H9 (cell line): Measurements from ENCODE around the gene S1PR2. TPM values are rescaled to one million over a fixed set of nuclear protein-coding genes. Genes with fewer than 3 reads are reported as not detected.

Experiments
- DNase-seq: peaks from one replicate; pipeline ENCODE4 v3.0.0-alpha.2; 2017
- H2AFZ ChIP-seq: one replicate; pipeline ENCODE4 v1.6.1; 2013; ENCODE audit warnings: mild to moderate bottlenecking, low read length, control low read depth, moderate library complexity
- H2AK5ac ChIP-seq: 2 replicates; pipeline ENCODE4 v1.6.1; 2013; ENCODE audit warnings: low read length, control low read depth, mixed read lengths; ENCODE audit not compliant: insufficient read length
- H2BK120ac ChIP-seq: one replicate; pipeline ENCODE4 v1.6.1; 2013; ENCODE audit warnings: low read depth, mild to moderate bottlenecking, low read length, control low read depth, inconsistent platforms; ENCODE audit not compliant: poor library complexity, severe bottlenecking
- H2BK12ac ChIP-seq: 2 replicates; pipeline ENCODE4 v1.6.1; 2013; ENCODE audit warnings: low read length, control low read depth, mixed read lengths, low read depth; ENCODE audit not compliant: insufficient read length
- H2BK15ac ChIP-seq: 2 replicates; pipeline ENCODE4 v1.6.1; 2013; ENCODE audit warnings: low read depth, low read length, control low read depth
- H2BK20ac ChIP-seq: one replicate; pipeline ENCODE4 v1.6.1; 2013; ENCODE audit warnings: low read depth, mild to moderate bottlenecking, low read length, control low read depth, inconsistent platforms; ENCODE audit not compliant: poor library complexity, severe bottlenecking
- H2BK5ac ChIP-seq: 2 replicates; pipeline ENCODE4 v1.6.1; 2013; ENCODE audit warnings: low read length, control low read depth, mixed read lengths; ENCODE audit not compliant: insufficient read length
- H3K14ac ChIP-seq: 2 replicates; pipeline ENCODE4 v1.6.1; 2013; ENCODE audit warnings: low read length, control low read depth; ENCODE audit not compliant: insufficient read depth
- H3K18ac ChIP-seq: 2 replicates; pipeline ENCODE4 v1.6.1; 2013; ENCODE audit warnings: low read depth, mild to moderate bottlenecking, mixed read lengths, low read length, control low read depth; ENCODE audit not compliant: insufficient read length
- H3K23ac ChIP-seq: 2 replicates; pipeline ENCODE4 v1.6.1; 2013; ENCODE audit warnings: low read length, control low read depth, mixed read lengths, low read depth; ENCODE audit not compliant: insufficient read length
- H3K23me2 ChIP-seq: 2 replicates; pipeline ENCODE4 v1.6.1; 2013; ENCODE audit warnings: low read depth, mild to moderate bottlenecking, mixed read lengths, low read length, control low read depth; ENCODE audit not compliant: insufficient read length, poor library complexity, severe bottlenecking
- H3K27ac ChIP-seq: 2 replicates; pipeline ENCODE4 v1.5.1; 2013; ENCODE audit warnings: low read length, control low read depth, mixed read lengths, low read depth; ENCODE audit not compliant: insufficient read length
- H3K27me3 ChIP-seq: 2 replicates; pipeline ENCODE4 v1.6.1; 2013; ENCODE audit warnings: low read length, control low read depth, inconsistent platforms; ENCODE audit not compliant: insufficient read depth
- H3K4ac ChIP-seq: 2 replicates; pipeline ENCODE4 v1.6.1; 2013; ENCODE audit warnings: low read depth, mild to moderate bottlenecking, control low read depth, inconsistent platforms, low read length, moderate library complexity
- H3K4me1 ChIP-seq: 2 replicates; pipeline ENCODE4 v1.6.1; 2013; ENCODE audit warnings: low read length, control low read depth, inconsistent platforms; ENCODE audit not compliant: insufficient read depth
- H3K4me2 ChIP-seq: 2 replicates; pipeline ENCODE4 v1.6.1; 2013; ENCODE audit warnings: low read length, control low read depth, mixed read lengths; ENCODE audit not compliant: insufficient read length, insufficient read depth
- H3K56ac ChIP-seq: 2 replicates; pipeline ENCODE4 v1.6.1; 2013; ENCODE audit warnings: low read depth, mild to moderate bottlenecking, mixed read lengths, low read length, control low read depth; ENCODE audit not compliant: insufficient read length
- H3K79me1 ChIP-seq: 2 replicates; pipeline ENCODE4 v1.6.1; 2013; ENCODE audit warnings: low read depth, mild to moderate bottlenecking, moderate library complexity, low read length, control low read depth, inconsistent platforms; ENCODE audit not compliant: insufficient read depth, poor library complexity, severe bottlenecking
- H3K79me2 ChIP-seq: 2 replicates; pipeline ENCODE4 v1.6.1; 2013; ENCODE audit warnings: low read length, control low read depth, inconsistent platforms; ENCODE audit not compliant: insufficient read depth
- H3K9ac ChIP-seq: 2 replicates; pipeline ENCODE4 v1.6.1; 2013; ENCODE audit warnings: low read length, control low read depth, mixed read lengths; ENCODE audit not compliant: insufficient read length; ENCODE audit errors: extremely low read depth
- H3K9me3 ChIP-seq: one replicate; pipeline ENCODE4 v1.6.1; 2013; ENCODE audit warnings: low read depth, low read length, inconsistent platforms; ENCODE audit not compliant: control insufficient read depth
- H3T11ph ChIP-seq: one replicate; pipeline ENCODE4 v1.6.1; 2013; ENCODE audit warnings: mild to moderate bottlenecking, low read length, control low read depth, inconsistent platforms
- H4K20me1 ChIP-seq: one replicate; pipeline ENCODE4 v1.6.1; 2013; ENCODE audit not compliant: control insufficient read depth, insufficient read length, insufficient read depth
- H4K5ac ChIP-seq: 2 replicates; pipeline ENCODE4 v1.6.1; 2013; ENCODE audit warnings: low read depth, mild to moderate bottlenecking, mixed read lengths, low read length, control low read depth; ENCODE audit not compliant: insufficient read length
- H4K8ac ChIP-seq: replicated peaks from 2 replicates; pipeline ENCODE4 v1.6.1; 2013; ENCODE audit warnings: low read length, control low read depth, mixed read lengths, low read depth; ENCODE audit not compliant: insufficient read length
- H4K91ac ChIP-seq: 2 replicates; pipeline ENCODE4 v1.6.1; 2013; ENCODE audit warnings: low read depth, mild to moderate bottlenecking, moderate library complexity, mixed read lengths, low read length, control low read depth; ENCODE audit not compliant: insufficient read length
- H3K27ac Mint-ChIP-seq, 3 experiments: 2 replicates in 2 of 3; 3 replicates in 1 of 3; pipeline ENCODE4 v1.8.0; 2020 to 2021; ENCODE audit warnings: mixed read lengths in 3 of 3, mild to moderate bottlenecking in 1 of 3, moderate library complexity in 1 of 3
- H3K27me3 Mint-ChIP-seq: 2 replicates; pipeline ENCODE4 v1.8.0; 2021; ENCODE audit warnings: low read depth, mild to moderate bottlenecking, moderate library complexity, mixed read lengths
- H3K36me3 Mint-ChIP-seq, 3 experiments: 2 replicates in 2 of 3; 3 replicates in 1 of 3; pipeline ENCODE4 v1.8.0; 2020 to 2021; ENCODE audit warnings: low read depth in 3 of 3, mixed read lengths in 3 of 3; ENCODE audit not compliant: insufficient read depth in 1 of 3
- H3K4me1 Mint-ChIP-seq, 2 experiments: 2 replicates each; pipeline ENCODE4 v1.8.0; 2020; ENCODE audit warnings: mixed read lengths in 2 of 2
- H3K4me3 Mint-ChIP-seq, 2 experiments: 2 replicates in 1 of 2; 3 replicates in 1 of 2; pipeline ENCODE4 v1.8.0; 2020 to 2021; ENCODE audit warnings: mild to moderate bottlenecking in 2 of 2, mixed read lengths in 2 of 2, moderate library complexity in 1 of 2
- H3K9me3 Mint-ChIP-seq, 2 experiments: 2 replicates in 1 of 2; 3 replicates in 1 of 2; pipeline ENCODE4 v1.8.0; 2020; ENCODE audit warnings: mild to moderate bottlenecking in 2 of 2, mixed read lengths in 2 of 2, moderate library complexity in 1 of 2
- CTCF ChIP-seq: fragments of 200-600 bp; sonication (generic); conservative IDR thresholded peaks from 3 replicates; pipeline ENCODE4 v1.8.0; 2021; ENCODE audit warnings: antibody characterized with exemption, mild to moderate bottlenecking
- WGBS: extraction: QIAGEN DNeasy Blood & Tissue Kit; methylation state at CpG from one replicate; pipeline ENCODE4 v1.1.7; 2013; ENCODE audit warnings: missing lambda C conversion rate, low lambda C conversion rate, mixed read lengths; ENCODE audit not compliant: insufficient read length; ENCODE audit errors: extremely low coverage; 5-methylcytosine and 5-hydroxymethylcytosine counted together
- total RNA-seq: library from RNA; stranded (reverse); gene quantifications from 2 replicates; pipeline ENCODE4 v1.2.1, GENCODE V29; 2021

The S1PR2 gene
- total RNA-seq, 1 experiment from 2014 or later = 11.5 TPM

GRCh38 chr19:10219678-10220077 lies 11.5 kb downstream of the S1PR2 start:
- Mint-ChIP-seq H3K36me3 (peaks cover 3 to 13% (median 8%) of the 10 kb centered on the region in 3 experiments; a peak in 6 of 7 replicates), H3K4me1 (peaks cover 5 to 22% of the 10 kb centered on the region in 2 experiments), H3K27ac (peak overlapping the region in 1 of 3 experiments; percentile 63; a peak in 2 of 7 replicates), H3K9me3 (no peaks in the 10 kb centered on the region), H3K27me3 (no peaks in the 10 kb centered on the region; the same call in 1 of the 2 replicates), H3K4me3 (no peak overlapping the region)
- Histone ChIP-seq H3K23ac (no peak overlapping the region), H3K79me2 (no peaks in the 10 kb centered on the region), H4K20me1 (no peaks in the 10 kb centered on the region), H3K18ac (no peak overlapping the region), H3K56ac (no peak overlapping the region), H3K9me3 (no peaks in the 10 kb centered on the region), H3K4ac (no peak overlapping the region), H3K4me1 (no peaks in the 10 kb centered on the region), H4K5ac (no peak overlapping the region), H3K27ac (no peak overlapping the region), H3K27me3 (no peaks in the 10 kb centered on the region), H2BK12ac (no peak overlapping the region), H4K91ac (no peak overlapping the region), H3K14ac (no peak overlapping the region), H2BK120ac (no peak overlapping the region), H3K79me1 (no peaks in the 10 kb centered on the region), H2AK5ac (no peak overlapping the region), H3T11ph (no peak overlapping the region), H3K9ac (no peak overlapping the region), H2AFZ (no peak overlapping the region), H3K4me2 (no peak overlapping the region), H2BK20ac (no peak overlapping the region), H3K23me2 (no peaks in the 10 kb centered on the region), H2BK5ac (no peak overlapping the region), H2BK15ac (no peak overlapping the region), H4K8ac (no peak overlapping the region)
- peak; percentile 79 for DNase-seq
- WGBS = no CpG with 5 or more reads among the region's 3 CpGs
- peak; percentile 69 for TF ChIP-seq CTCF
